ENCODE results near the gene NANOS2. TPM values are rescaled to one million over a fixed set of nuclear protein-coding genes. Genes with fewer than 3 reads are reported as not detected.

The NANOS2 gene
- total and polyA plus RNA-seq, 2 of the 13 experiments (the other 11 are each of a cell fraction or from before 2014, with no cell fraction given) = not detected

DNA sequence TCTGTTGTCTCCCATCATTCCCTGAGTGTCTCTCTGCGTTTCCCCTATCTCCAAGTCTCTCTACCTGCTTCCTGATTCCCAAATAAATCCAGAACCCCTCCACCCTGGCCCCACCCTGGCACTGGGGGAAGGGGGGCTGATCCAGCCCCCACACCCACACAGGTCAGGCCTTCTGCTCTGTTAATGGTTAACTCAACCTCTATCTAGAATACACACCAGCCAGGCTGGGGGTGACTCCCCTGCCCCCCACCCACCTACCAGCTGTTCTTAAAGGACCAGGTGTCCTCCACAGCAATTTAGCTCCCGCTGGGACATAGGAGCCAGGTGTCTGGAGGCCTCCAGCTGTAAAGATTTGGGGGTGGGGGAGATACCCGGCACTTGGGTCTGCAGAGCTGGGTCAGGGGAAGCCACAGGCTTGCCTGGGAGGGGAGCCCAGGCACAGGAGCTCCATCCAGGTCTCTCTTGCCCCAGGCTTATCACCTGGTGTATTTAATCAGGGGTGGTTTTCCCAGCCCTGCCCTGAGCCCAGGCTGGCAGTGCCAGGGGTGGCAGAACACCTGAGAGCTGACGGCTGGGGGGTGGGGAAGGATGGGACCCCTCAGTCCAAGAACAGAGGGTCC is 32.6 kb downstream of the NANOS2 start (continued):
- TF ChIP-seq MAZ (IDR thresholded peaks at IDR 0.05; ENCODE audit: borderline replicate concordance, low read depth, low read length) = peak; percentile 93
- TF ChIP-seq MAZ (CRISPR knock-in tag; IDR thresholded peaks at IDR 0.05; ENCODE audit: low read depth) = peak; percentile 82; the same call in 1 of the 2 replicates
- TF ChIP-seq PAXIP1 (CRISPR knock-in tag; conservative IDR thresholded peaks at IDR 0.05) = peak; percentile 93
- TF ChIP-seq PHF5A (CRISPR knock-in tag; IDR thresholded peaks at IDR 0.05; ENCODE audit: low read depth, unreplicated experiment) = peak; percentile 71
- 0 out of 2 replicates have a peak, but pooled peaks have one; percentile 64 for TF ChIP-seq ZSCAN5A (CRISPR knock-in tag; IDR thresholded peaks at IDR 0.05; ENCODE audit: borderline replicate concordance)
- peak; percentile 62; the same call in 1 of the 2 replicates for TF ChIP-seq TFE3 (CRISPR knock-in tag; IDR thresholded peaks at IDR 0.05)
- peak; percentile 86 for TF ChIP-seq TARDBP (CRISPR knock-in tag; IDR thresholded peaks at IDR 0.05)
- TF ChIP-seq SMAD1 (CRISPR knock-in tag; IDR thresholded peaks at IDR 0.05; ENCODE audit: borderline replicate concordance, low read depth) = no peak
- no peak for TF ChIP-seq REST (IDR thresholded peaks at IDR 0.05; ENCODE audit: borderline replicate concordance in 1 of 2, low read depth in 1 of 2, low read length in 2 of 2)
- peak; percentile 51 for TF ChIP-seq POLR2G (IDR thresholded peaks at IDR 0.05; ENCODE audit: low read depth, low read length)
- peak; percentile 6; the same call in 1 of the 2 replicates for TF ChIP-seq ZNF839 (CRISPR knock-in tag; IDR thresholded peaks at IDR 0.05; ENCODE audit: borderline replicate concordance)
- TF ChIP-seq EEA1 (CRISPR knock-in tag; IDR thresholded peaks at IDR 0.05; ENCODE audit: borderline replicate concordance) = peak; percentile 85
- peak; percentile 29; the same call in 1 of the 2 replicates for TF ChIP-seq DPF2 (CRISPR knock-in tag; IDR thresholded peaks at IDR 0.05; ENCODE audit: borderline replicate concordance, low read depth)
- peak; percentile 79 for TF ChIP-seq GATAD2A (CRISPR knock-in tag; IDR thresholded peaks at IDR 0.05)
- no peak for TF ChIP-seq KDM2A (CRISPR knock-in tag; IDR thresholded peaks at IDR 0.05; ENCODE audit: borderline replicate concordance, low read depth)
- TF ChIP-seq NONO (IDR thresholded peaks at IDR 0.05) = no peak
- TF ChIP-seq NONO (CRISPR knock-in tag; conservative IDR thresholded peaks at IDR 0.05) = peak; percentile 76; the same call in 1 of the 2 replicates
- peak; percentile 79 for TF ChIP-seq HDAC2 (CRISPR knock-in tag; IDR thresholded peaks at IDR 0.05)

Data from HepG2 (cell line).